ENCODE measurements around the gene CTBP2. TPM values are rescaled to one million over a fixed set of nuclear protein-coding genes. Genes with fewer than 3 reads are reported as not detected.

CTBP2 gene
- total RNA-seq, 1 experiment from 2014 or later, result 212 TPM

GRCh38 chr10:125187238-125188194, 27.2 kb upstream of the CTBP2 start:
- no peak overlapping the region for H3K4me3 Mint-ChIP-seq
- H3K4me1 Mint-ChIP-seq, result peaks cover 8 to 10% of the 10 kb centered on the region in 2 experiments; a peak in 3 of 4 replicates
- Histone ChIP-seq H2AFZ (ENCODE audit: low read length) (no peak overlapping the region), H3K27ac (ENCODE audit: insufficient read length, low read depth, low read length) (no peak overlapping the region), H2BK5ac (ENCODE audit: insufficient read length, low read length) (no peak overlapping the region), H2AK5ac (ENCODE audit: insufficient read length, low read length) (no peak overlapping the region), H2BK120ac (ENCODE audit: low read depth, low read length, poor library complexity, severe bottlenecking) (no peak overlapping the region), H4K20me1 (ENCODE audit: control insufficient read depth, insufficient read depth, insufficient read length) (no peaks in the 10 kb centered on the region), H3K23ac (ENCODE audit: insufficient read length, low read depth, low read length) (no peak overlapping the region), H3K18ac (ENCODE audit: insufficient read length, low read depth, low read length) (no peak overlapping the region), H2BK12ac (ENCODE audit: insufficient read length, low read depth, low read length) (no peak overlapping the region), H3K56ac (ENCODE audit: insufficient read length, low read depth, low read length) (no peak overlapping the region), H3K9ac (ENCODE audit: extremely low read depth, insufficient read length, low read length) (no peak overlapping the region), H3K23me2 (ENCODE audit: insufficient read length, low read depth, low read length, poor library complexity, severe bottlenecking) (no peaks in the 10 kb centered on the region), H3K14ac (ENCODE audit: insufficient read depth, low read length) (no peak overlapping the region), H4K91ac (ENCODE audit: insufficient read length, low read depth, low read length) (no peak overlapping the region), H3K79me2 (ENCODE audit: insufficient read depth, low read length) (no peaks in the 10 kb centered on the region), H3K9me3 (ENCODE audit: control insufficient read depth, low read depth, low read length) (no peaks in the 10 kb centered on the region), H4K8ac (replicated peaks; ENCODE audit: insufficient read length, low read depth, low read length) (no peak overlapping the region), H3K4ac (ENCODE audit: low read depth, low read length) (no peak overlapping the region), H2BK20ac (ENCODE audit: low read depth, low read length, poor library complexity, severe bottlenecking) (no peak overlapping the region), H2BK15ac (ENCODE audit: low read depth, low read length) (no peak overlapping the region), H3K4me1 (ENCODE audit: insufficient read depth, low read length) (no peaks in the 10 kb centered on the region), H3T11ph (ENCODE audit: low read length) (no peak overlapping the region), H4K5ac (ENCODE audit: insufficient read length, low read depth, low read length) (no peak overlapping the region), H3K4me2 (ENCODE audit: insufficient read depth, insufficient read length, low read length) (no peak overlapping the region), H3K79me1 (ENCODE audit: insufficient read depth, low read depth, low read length, poor library complexity, severe bottlenecking) (no peaks in the 10 kb centered on the region), H3K27me3 (ENCODE audit: insufficient read depth, low read length) (no peaks in the 10 kb centered on the region)
- TF ChIP-seq, protein P1, sequence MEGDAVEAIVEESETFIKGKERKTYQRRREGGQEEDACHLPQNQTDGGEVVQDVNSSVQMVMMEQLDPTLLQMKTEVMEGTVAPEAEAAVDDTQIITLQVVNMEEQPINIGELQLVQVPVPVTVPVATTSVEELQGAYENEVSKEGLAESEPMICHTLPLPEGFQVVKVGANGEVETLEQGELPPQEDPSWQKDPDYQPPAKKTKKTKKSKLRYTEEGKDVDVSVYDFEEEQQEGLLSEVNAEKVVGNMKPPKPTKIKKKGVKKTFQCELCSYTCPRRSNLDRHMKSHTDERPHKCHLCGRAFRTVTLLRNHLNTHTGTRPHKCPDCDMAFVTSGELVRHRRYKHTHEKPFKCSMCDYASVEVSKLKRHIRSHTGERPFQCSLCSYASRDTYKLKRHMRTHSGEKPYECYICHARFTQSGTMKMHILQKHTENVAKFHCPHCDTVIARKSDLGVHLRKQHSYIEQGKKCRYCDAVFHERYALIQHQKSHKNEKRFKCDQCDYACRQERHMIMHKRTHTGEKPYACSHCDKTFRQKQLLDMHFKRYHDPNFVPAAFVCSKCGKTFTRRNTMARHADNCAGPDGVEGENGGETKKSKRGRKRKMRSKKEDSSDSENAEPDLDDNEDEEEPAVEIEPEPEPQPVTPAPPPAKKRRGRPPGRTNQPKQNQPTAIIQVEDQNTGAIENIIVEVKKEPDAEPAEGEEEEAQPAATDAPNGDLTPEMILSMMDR (conservative IDR thresholded peaks at IDR 0.05), result no peak
- peaks cover 50% of the 10 kb centered on the region for H3K27me3 Mint-ChIP-seq (ENCODE audit: low read depth)
- no peak overlapping the region for H3K27ac Mint-ChIP-seq
- DNase-seq, result no peak
- no peaks in the 10 kb centered on the region for H3K36me3 Mint-ChIP-seq (ENCODE audit: insufficient read depth in 1 of 3, low read depth in 3 of 3)
- WGBS (ENCODE audit: extremely low coverage, insufficient read length, low lambda C conversion rate), result no CpG with 5 or more reads among the region's 6 CpGs
- H3K9me3 Mint-ChIP-seq, result peaks cover 0 to 3% of the 10 kb centered on the region in 2 experiments; a peak in 3 of 5 replicates
